NCI-H2081 (cell line): ENCODE results near the gene OGFRL1.
A peak's percentile ranks its signal among the peaks of the same experiment; 100 is the strongest.

Experiments used
- DNase-seq, 2 experiments: peaks; one replicate each; lab custom pipeline; 2025; lab: John Stamatoyannopoulos, UW

Gene OGFRL1

GRCh38 chr6:71287038-71287437, 1.6 kb upstream of the OGFRL1 start:
- DNase-seq: no peak

- DNase-seq: no peak
Measured at GRCh38 chr6:71287926-71288227, 734 bp upstream of the OGFRL1 start.

- peak; percentile 3 to 14 for DNase-seq
Measured at GRCh38 chr6:71289039-71289801, 609 bp downstream of the OGFRL1 start.

GRCh38 chr6:71289802-71290175, 1.2 kb downstream of the OGFRL1 start:
- DNase-seq: no peak

GRCh38 chr6:71290611-71291010, 2.0 kb downstream of the OGFRL1 start:
- DNase-seq: no peak

- no peak for DNase-seq
Measured at GRCh38 chr6:71292001-71292400, 3.4 kb downstream of the OGFRL1 start.

GRCh38 chr6:71294121-71294523, 5.5 kb downstream of the OGFRL1 start:
- no peak for DNase-seq

- DNase-seq: no peak
Measured at GRCh38 chr6:71298459-71298858, 9.8 kb downstream of the OGFRL1 start.

GRCh38 chr6:71299541-71300470, 11.2 kb downstream of the OGFRL1 start:
- no peak for DNase-seq

GRCh38 chr6:71300561-71301168, 12.1 kb downstream of the OGFRL1 start:
- DNase-seq: no peak

- no peak for DNase-seq
Measured at GRCh38 chr6:71301546-71301945, 12.9 kb downstream of the OGFRL1 start.

- DNase-seq: no peak
Measured at GRCh38 chr6:71309656-71310055, 21.0 kb downstream of the OGFRL1 start.

GRCh38 chr6:71310261-71310660, 21.6 kb downstream of the OGFRL1 start:
- DNase-seq: no peak

- DNase-seq: no peak
Measured at GRCh38 chr6:71312089-71312488, 23.5 kb downstream of the OGFRL1 start.

- no peak for DNase-seq
Measured at GRCh38 chr6:71317441-71317840, 28.8 kb downstream of the OGFRL1 start.

GRCh38 chr6:71320041-71320440, 31.4 kb downstream of the OGFRL1 start:
- no peak for DNase-seq

- DNase-seq: peak in 1 of 2 experiments; percentile 12
Measured at GRCh38 chr6:71321314-71321713, 32.7 kb downstream of the OGFRL1 start.

- no peak for DNase-seq
Measured at GRCh38 chr6:71324194-71324785, 35.7 kb downstream of the OGFRL1 start.

GRCh38 chr6:71326611-71327010, 38.0 kb downstream of the OGFRL1 start:
- DNase-seq: no peak

GRCh38 chr6:71330501-71330900, 41.9 kb downstream of the OGFRL1 start:
- no peak for DNase-seq

- DNase-seq: no peak
Measured at GRCh38 chr6:71332012-71332411, 43.4 kb downstream of the OGFRL1 start.

- no peak for DNase-seq
Measured at GRCh38 chr6:71333050-71333449, 44.4 kb downstream of the OGFRL1 start.

GRCh38 chr6:71333697-71334096, 45.1 kb downstream of the OGFRL1 start:
- no peak for DNase-seq
